Activated CD4-positive, alpha-beta T cell treated with anti-CD3 and anti-CD28 coated beads, Interleukin-2, amount 10 ng/mL, durations not matched to agents 24 days and 14 days (primary cell): ENCODE data around the gene POLD4. TPM values are rescaled to one million over a fixed set of nuclear protein-coding genes. Genes with fewer than 3 reads are reported as not detected.

Experiments used
- DNase-seq: peaks from one replicate; pipeline ENCODE4 v3.0.0; 2022
- H3K27ac Mint-ChIP-seq: one replicate; pipeline ENCODE4 v1.8.0; 2022; ENCODE audit warnings: mild to moderate bottlenecking, mixed read lengths
- H3K27me3 Mint-ChIP-seq: one replicate; pipeline ENCODE4 v1.8.0; 2022; ENCODE audit warnings: mixed read lengths
- H3K36me3 Mint-ChIP-seq: one replicate; pipeline ENCODE4 v1.8.0; 2022; ENCODE audit warnings: low read depth, mild to moderate bottlenecking, mixed read lengths
- H3K4me1 Mint-ChIP-seq: one replicate; pipeline ENCODE4 v1.8.0; 2021; ENCODE audit warnings: mixed read lengths
- H3K4me3 Mint-ChIP-seq: one replicate; pipeline ENCODE4 v1.8.0; 2022; ENCODE audit warnings: mild to moderate bottlenecking, moderate library complexity, mixed read lengths
- H3K9me3 Mint-ChIP-seq: one replicate; pipeline ENCODE4 v1.8.0; 2021; ENCODE audit warnings: mixed read lengths
- intact Hi-C: fragments of 100-400 bp; cut with micrococcal nuclease; formaldehyde crosslinking; loops from one replicate; pipeline ENCODE4 v1.15.1; 2023
- total RNA-seq: library from RNA; stranded (reverse); gene quantifications from 2 replicates; pipeline ENCODE4 v1.2.3, GENCODE V29; 2022

POLD4 gene
- total RNA-seq, 1 donor from 2014 or later, result 36.0 TPM

- Mint-ChIP-seq H3K9me3 (no peaks in the 10 kb centered on the region), H3K4me3 (no peak overlapping the region), H3K4me1 (peaks cover 3% of the 10 kb centered on the region), H3K27me3 (no peaks in the 10 kb centered on the region), H3K27ac (no peak overlapping the region), H3K36me3 (peaks cover 7% of the 10 kb centered on the region)
- no peak for DNase-seq
- intact Hi-C loops, result no loop called here
Measured at GRCh38 chr11:67306769-67307544, 46.4 kb downstream of the POLD4 start.

GRCh38 chr11:67304511-67305113, 48.7 kb downstream of the POLD4 start:
- Mint-ChIP-seq H3K27me3 (no peaks in the 10 kb centered on the region), H3K9me3 (no peaks in the 10 kb centered on the region), H3K27ac (no peak overlapping the region), H3K4me1 (no peaks in the 10 kb centered on the region), H3K4me3 (no peak overlapping the region), H3K36me3 (peaks cover 10% of the 10 kb centered on the region)
- no peak for DNase-seq
- intact Hi-C loops, result no loop called here

DNA sequence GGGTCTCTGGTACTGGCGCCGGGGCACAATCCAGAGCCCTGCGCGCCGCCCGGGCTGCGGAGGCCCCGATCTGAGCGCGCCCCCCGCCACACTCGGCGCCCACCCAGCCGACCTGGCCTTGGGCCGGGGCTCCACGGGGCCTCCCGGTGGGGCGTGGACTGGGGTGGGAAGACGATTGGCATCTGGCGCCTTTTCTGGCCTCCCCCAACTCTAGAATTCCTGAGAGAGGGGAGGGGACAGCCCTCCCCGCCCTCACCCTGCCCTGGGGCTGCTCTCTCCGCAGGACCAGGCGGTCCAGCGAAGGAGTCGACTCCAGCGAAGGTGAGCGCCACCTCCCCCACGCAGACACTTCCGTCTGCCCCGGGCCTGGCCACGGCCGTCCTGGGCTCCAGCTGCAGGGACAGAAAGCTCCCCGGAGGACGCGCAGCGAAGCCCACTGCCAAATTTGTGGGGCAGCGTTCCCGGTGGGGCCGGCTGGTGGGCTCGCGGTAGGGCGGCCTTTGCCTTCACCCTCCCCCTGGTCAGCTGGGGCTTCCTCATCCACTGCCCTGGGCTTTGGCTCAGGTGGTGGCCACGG, 49.4 kb downstream of the POLD4 start:
- no peaks in the 10 kb centered on the region for H3K4me1 Mint-ChIP-seq
- peaks cover 14% of the 10 kb centered on the region for H3K36me3 Mint-ChIP-seq
- no peaks in the 10 kb centered on the region for H3K27me3 Mint-ChIP-seq
- no peak overlapping the region for H3K4me3 Mint-ChIP-seq
- intact Hi-C loops, result no loop called here
- H3K27ac Mint-ChIP-seq, result no peak overlapping the region
- no peaks in the 10 kb centered on the region for H3K9me3 Mint-ChIP-seq
- DNase-seq, result no peak

DNA sequence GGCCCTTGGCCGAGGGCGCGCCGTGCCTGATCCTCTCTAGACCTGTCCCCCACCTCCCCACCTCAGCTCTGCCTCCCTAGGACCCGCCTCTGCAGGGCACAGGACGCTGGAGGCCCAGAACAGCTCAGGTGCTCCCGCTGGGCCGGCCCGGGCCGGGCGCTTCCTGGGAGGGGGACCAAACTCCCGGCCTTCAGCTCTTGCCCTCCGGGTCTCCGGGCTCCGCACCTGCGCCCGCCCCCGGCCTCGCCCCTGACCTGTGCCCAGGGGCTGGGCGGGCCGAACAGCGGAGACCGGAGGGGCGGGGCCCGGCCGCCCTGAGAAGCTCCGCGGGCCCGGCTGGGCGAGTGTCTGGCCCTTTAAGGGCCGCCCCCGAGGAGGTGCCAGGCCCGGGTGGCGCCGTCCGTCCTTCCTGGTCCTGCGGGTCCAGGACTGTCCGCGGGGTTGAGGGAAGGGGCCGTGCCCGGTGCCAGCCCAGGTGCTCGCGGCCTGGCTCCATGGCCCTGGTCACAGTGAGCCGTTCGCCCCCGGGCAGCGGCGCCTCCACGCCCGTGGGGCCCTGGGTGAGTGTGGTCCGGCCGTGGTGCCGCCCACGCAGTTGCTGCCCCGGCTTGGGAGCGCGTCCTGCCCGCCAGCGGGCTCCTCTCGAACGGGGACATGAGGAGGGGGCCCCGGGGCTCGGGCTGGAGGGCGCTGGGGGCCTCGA, 50.1 kb downstream of the POLD4 start, which contains the start of gene SSH3:
Gene SSH3, plus strand, starts transcription at position 399 of the 703 bp plus-strand sequence. Its CDS starts 96 bp downstream, at position 495.
- Mint-ChIP-seq H3K4me3 (peak within 1 kb of the TSS; percentile 37), H3K36me3 (peaks cover 20% of the 10 kb centered on the region), H3K27me3 (no peaks in the 10 kb centered on the region), H3K4me1 (no peaks in the 10 kb centered on the region), H3K27ac (no peak within 1 kb of the TSS), H3K9me3 (no peaks in the 10 kb centered on the region)
- intact Hi-C loops, result no loop called here
- DNase-seq, result peak; percentile 84

DNA sequence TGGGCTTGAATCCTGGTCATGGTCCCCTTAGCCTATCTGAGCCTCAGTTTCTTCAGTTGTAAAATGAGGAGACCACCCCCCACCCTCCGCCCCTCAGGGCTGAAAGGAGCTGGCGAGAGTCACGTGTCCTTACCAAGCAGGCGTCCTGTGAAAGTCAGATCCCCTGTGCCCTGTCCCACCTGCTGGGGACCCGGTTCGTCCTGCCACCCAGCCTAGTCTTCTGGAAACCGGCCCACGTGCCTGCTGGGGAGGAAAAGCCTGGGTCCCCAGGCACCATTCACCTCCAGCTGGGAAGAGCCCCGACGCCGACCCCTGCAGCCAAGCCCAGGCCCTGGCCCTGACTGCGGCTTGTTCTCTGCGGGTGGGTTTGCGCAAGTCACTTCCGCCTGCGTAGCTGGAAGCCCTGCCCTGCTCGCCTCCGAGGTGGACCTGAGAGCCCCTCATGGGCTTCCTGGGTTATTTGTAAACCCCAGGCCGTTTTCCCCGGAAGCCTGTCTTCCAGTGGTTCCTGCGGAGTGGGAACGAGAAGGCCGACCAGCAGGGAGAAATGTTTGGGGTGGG, 50.7 kb downstream of the POLD4 start:
- Mint-ChIP-seq H3K4me1 (no peaks in the 10 kb centered on the region), H3K36me3 (peaks cover 25% of the 10 kb centered on the region), H3K27ac (no peak overlapping the region), H3K27me3 (no peaks in the 10 kb centered on the region), H3K9me3 (no peaks in the 10 kb centered on the region), H3K4me3 (peak overlapping the region; percentile 37)
- intact Hi-C loops, result no loop called here
- no peak for DNase-seq

- Mint-ChIP-seq H3K4me1 (no peaks in the 10 kb centered on the region), H3K36me3 (peaks cover 27% of the 10 kb centered on the region), H3K4me3 (peak overlapping the region; percentile 37), H3K9me3 (no peaks in the 10 kb centered on the region), H3K27me3 (no peaks in the 10 kb centered on the region), H3K27ac (no peak overlapping the region)
- intact Hi-C loops, result no loop called here
- DNase-seq, result no peak
Measured at GRCh38 chr11:67301951-67302516, 51.3 kb downstream of the POLD4 start.

DNA sequence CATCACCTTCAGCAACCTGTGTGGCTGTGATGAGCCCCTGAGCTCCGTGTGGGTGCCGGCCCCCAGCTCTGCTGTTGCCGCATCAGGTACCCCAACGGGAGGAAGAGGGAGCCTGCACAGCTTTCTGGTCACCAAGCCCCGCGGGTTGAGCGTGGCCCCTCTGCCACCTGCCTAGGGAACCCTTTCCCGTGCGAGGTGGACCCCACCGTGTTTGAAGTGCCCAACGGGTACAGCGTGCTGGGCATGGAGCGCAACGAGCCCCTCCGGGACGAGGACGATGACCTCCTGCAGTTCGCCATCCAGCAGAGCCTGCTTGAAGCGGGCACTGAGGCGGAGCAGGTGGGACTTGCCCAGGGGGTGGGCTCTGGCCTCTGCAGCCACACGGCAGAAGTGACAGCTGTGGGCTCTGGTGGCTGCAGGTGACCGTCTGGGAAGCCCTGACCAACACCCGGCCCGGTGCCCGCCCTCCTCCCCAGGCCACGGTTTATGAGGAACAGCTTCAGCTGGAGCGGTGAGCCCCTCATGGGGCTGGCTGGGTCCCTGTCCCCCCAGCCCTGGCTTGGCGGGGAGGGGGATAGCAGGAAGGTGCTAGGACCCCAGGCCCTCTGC, 51.9 kb downstream of the POLD4 start:
- intact Hi-C loops, result no loop called here
- H3K9me3 Mint-ChIP-seq, result peaks cover 2% of the 10 kb centered on the region
- H3K4me1 Mint-ChIP-seq, result no peaks in the 10 kb centered on the region
- H3K4me3 Mint-ChIP-seq, result no peak overlapping the region
- H3K27ac Mint-ChIP-seq, result no peak overlapping the region
- DNase-seq, result no peak
- H3K36me3 Mint-ChIP-seq, result peaks cover 33% of the 10 kb centered on the region
- no peaks in the 10 kb centered on the region for H3K27me3 Mint-ChIP-seq

Other genes with a start within 250 kb of the POLD4 start
- 102 and 103 TPM in 2 replicates for gene KDM2A, start 234.3 kb downstream of the POLD4 start, total RNA-seq
- gene GRK2, start 87.1 kb downstream of the POLD4 start, total RNA-seq, result 244 and 248 TPM in 2 replicates
- gene ANKRD13D, start 64.2 kb downstream of the POLD4 start, total RNA-seq, result 114 and 124 TPM in 2 replicates
- gene SSH3, start 50.0 kb downstream of the POLD4 start, total RNA-seq, result 7.1 and 8.1 TPM in 2 replicates
- 0.63 and 0.66 TPM in 2 replicates for gene CLCF1, start 20.1 kb upstream of the POLD4 start, total RNA-seq
- 31.6 and 34.3 TPM in 2 replicates for gene RAD9A, start 38.4 kb upstream of the POLD4 start, total RNA-seq
- 251 and 252 TPM in 2 replicates for gene PPP1CA, start 48.3 kb upstream of the POLD4 start, total RNA-seq
- 115 and 119 TPM in 2 replicates for gene TBC1D10C, start 50.5 kb upstream of the POLD4 start, total RNA-seq
- 0.77 and 0.83 TPM in 2 replicates for gene CARNS1, start 62.1 kb upstream of the POLD4 start, total RNA-seq
- 79.3 and 83.1 TPM in 2 replicates for gene RPS6KB2, start 74.9 kb upstream of the POLD4 start, total RNA-seq
- 85.1 and 90.3 TPM in 2 replicates for gene PTPRCAP, start 84.1 kb upstream of the POLD4 start, total RNA-seq
- 251 and 259 TPM in 2 replicates for gene CORO1B, start 89.9 kb upstream of the POLD4 start, total RNA-seq
- gene GPR152, start 99.2 kb upstream of the POLD4 start, total RNA-seq, result not detected in 2 replicates
- gene CABP4, start 101.8 kb upstream of the POLD4 start, total RNA-seq, result 0.66 and 0.68 TPM in 2 replicates
- 56.8 and 58.3 TPM in 2 replicates for gene TMEM134, start 115.7 kb upstream of the POLD4 start, total RNA-seq
- 186 and 189 TPM in 2 replicates for gene AIP, start 129.5 kb upstream of the POLD4 start, total RNA-seq
- gene PITPNM1, start 151.8 kb upstream of the POLD4 start, total RNA-seq, result 126 and 128 TPM in 2 replicates
- 93.5 and 97.9 TPM in 2 replicates for gene CDK2AP2, start 154.6 kb upstream of the POLD4 start, total RNA-seq
- not detected in 2 replicates for gene CABP2, start 169.9 kb upstream of the POLD4 start, total RNA-seq
- 305 and 312 TPM in 2 replicates for gene GSTP1, start 230.3 kb upstream of the POLD4 start, total RNA-seq